ENCODE measurements around the gene SCPEP1.

Gene SCPEP1, protein sequence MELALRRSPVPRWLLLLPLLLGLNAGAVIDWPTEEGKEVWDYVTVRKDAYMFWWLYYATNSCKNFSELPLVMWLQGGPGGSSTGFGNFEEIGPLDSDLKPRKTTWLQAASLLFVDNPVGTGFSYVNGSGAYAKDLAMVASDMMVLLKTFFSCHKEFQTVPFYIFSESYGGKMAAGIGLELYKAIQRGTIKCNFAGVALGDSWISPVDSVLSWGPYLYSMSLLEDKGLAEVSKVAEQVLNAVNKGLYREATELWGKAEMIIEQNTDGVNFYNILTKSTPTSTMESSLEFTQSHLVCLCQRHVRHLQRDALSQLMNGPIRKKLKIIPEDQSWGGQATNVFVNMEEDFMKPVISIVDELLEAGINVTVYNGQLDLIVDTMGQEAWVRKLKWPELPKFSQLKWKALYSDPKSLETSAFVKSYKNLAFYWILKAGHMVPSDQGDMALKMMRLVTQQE
- total RNA-seq: 10.3 to 17.1 (median 12.6) reads per million in 3 donors

- Histone ChIP-seq H3K4me3 (ENCODE audit: insufficient read depth, low read depth, low read length, poor library complexity, severe bottlenecking) (peak within 1 kb of the TSS; percentile 65), H3K27me3 (replicated peaks; ENCODE audit: control insufficient read depth, insufficient read depth, low read length, poor library complexity, severe bottlenecking) (no peaks in the 10 kb centered on the region), H3K27ac (ENCODE audit: insufficient read depth, low read length, poor library complexity, severe bottlenecking) (no peak within 1 kb of the TSS), H3K4me1 (ENCODE audit: control insufficient read depth, insufficient read depth, low read length, poor library complexity, severe bottlenecking) (no peaks in the 10 kb centered on the region), H3K9me3 (ENCODE audit: control insufficient read depth, low read length) (no peaks in the 10 kb centered on the region), H3K36me3 (ENCODE audit: control insufficient read depth, insufficient read depth, low read length) (no peaks in the 10 kb centered on the region)
- DNase-seq: peak; percentile 78 to 81 (median 80)
These were observed at the start of gene SCPEP1 for GRCh38 chr17:56977673-56978395. Gene SCPEP1, plus strand, starts transcription at chr17:56978131. Its CDS starts 29 bp downstream, at chr17:56978160.

GRCh38 chr17:56928586-56928985, 49.3 kb upstream of the SCPEP1 start:
- DNase-seq: no peak

DNA sequence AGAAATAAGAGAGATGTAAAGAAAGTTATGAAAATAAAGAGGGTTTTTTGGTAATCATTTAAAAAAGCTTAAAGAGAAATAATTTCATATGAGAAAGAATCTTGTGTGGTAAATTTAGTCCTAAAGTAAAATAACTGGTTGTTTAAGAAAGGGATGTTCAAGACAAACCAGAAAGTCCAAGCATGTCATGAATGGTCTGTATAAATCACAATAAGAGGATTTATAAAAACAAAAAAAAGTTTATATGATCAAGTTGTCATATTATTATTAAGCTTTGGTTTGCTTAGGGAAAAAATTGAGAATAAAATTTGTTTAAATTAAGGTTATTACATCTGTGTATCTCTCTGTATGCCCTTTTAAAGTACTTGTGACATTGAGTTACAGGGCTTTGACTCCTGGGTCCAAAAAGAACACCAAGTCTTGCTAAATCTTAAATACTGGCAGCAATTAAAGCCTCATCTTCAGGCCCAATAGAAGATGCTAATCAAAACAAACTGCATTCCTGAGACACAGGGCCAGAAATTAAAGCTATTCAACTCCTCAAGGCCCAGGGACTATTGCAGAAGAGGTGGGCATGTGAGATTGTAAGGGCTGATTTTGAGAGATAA, 48.5 kb upstream of the SCPEP1 start:
- no peak overlapping the region for H3K27ac ChIP-seq (ENCODE audit: insufficient read depth, low read length, poor library complexity, severe bottlenecking)
- H3K4me1 ChIP-seq (ENCODE audit: control insufficient read depth, insufficient read depth, low read length, poor library complexity, severe bottlenecking): no peaks in the 10 kb centered on the region
- no peak for DNase-seq
- H3K4me3 ChIP-seq (ENCODE audit: insufficient read depth, low read depth, low read length, poor library complexity, severe bottlenecking): no peak overlapping the region
- H3K27me3 ChIP-seq (replicated peaks; ENCODE audit: control insufficient read depth, insufficient read depth, low read length, poor library complexity, severe bottlenecking): no peaks in the 10 kb centered on the region
- H3K9me3 ChIP-seq (ENCODE audit: control insufficient read depth, low read length): no peaks in the 10 kb centered on the region
- no peaks in the 10 kb centered on the region for H3K36me3 ChIP-seq (ENCODE audit: control insufficient read depth, insufficient read depth, low read length)

More at GRCh38 chr17:56928586-56928985, 49.3 kb upstream of the SCPEP1 start:
- no peak overlapping the region for H3K4me3 ChIP-seq (ENCODE audit: insufficient read depth, low read depth, low read length, poor library complexity, severe bottlenecking)
- H3K27me3 ChIP-seq (replicated peaks; ENCODE audit: control insufficient read depth, insufficient read depth, low read length, poor library complexity, severe bottlenecking): no peaks in the 10 kb centered on the region
- no peaks in the 10 kb centered on the region for H3K36me3 ChIP-seq (ENCODE audit: control insufficient read depth, insufficient read depth, low read length)
- no peaks in the 10 kb centered on the region for H3K9me3 ChIP-seq (ENCODE audit: control insufficient read depth, low read length)
- no peaks in the 10 kb centered on the region for H3K4me1 ChIP-seq (ENCODE audit: control insufficient read depth, insufficient read depth, low read length, poor library complexity, severe bottlenecking)
- no peak overlapping the region for H3K27ac ChIP-seq (ENCODE audit: insufficient read depth, low read length, poor library complexity, severe bottlenecking)

DNA sequence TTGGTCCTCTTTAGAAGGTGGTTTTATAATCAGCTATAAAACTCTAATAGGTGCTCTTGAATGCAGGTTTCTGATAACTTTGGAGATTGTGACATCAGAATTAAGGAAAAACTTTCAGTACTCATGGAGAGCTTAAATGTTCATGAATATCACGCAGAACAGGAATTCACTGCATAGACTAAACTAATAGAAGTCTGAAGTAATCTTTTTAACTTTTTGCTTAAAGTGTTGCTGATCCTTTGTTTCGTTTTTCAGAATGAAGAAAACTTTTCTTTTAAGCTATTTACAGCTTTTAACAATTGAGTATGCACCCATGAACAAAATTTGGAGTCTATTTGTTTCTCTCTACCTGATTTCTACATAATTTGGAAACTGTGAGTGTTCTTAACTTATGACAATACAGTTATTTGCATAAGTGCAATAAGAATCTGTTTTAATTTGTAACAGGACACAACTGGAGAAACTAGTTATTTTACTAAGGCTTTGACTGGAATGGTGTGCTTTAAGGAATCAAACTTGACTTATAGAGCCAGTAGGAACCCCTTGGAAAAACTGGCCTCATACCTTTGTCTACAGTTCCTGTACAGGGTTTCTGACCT, 47.1 kb upstream of the SCPEP1 start:
- H3K4me3 ChIP-seq (ENCODE audit: insufficient read depth, low read depth, low read length, poor library complexity, severe bottlenecking): no peak overlapping the region
- no peaks in the 10 kb centered on the region for H3K36me3 ChIP-seq (ENCODE audit: control insufficient read depth, insufficient read depth, low read length)
- no peak overlapping the region for H3K27ac ChIP-seq (ENCODE audit: insufficient read depth, low read length, poor library complexity, severe bottlenecking)
- H3K27me3 ChIP-seq (replicated peaks; ENCODE audit: control insufficient read depth, insufficient read depth, low read length, poor library complexity, severe bottlenecking): no peaks in the 10 kb centered on the region
- H3K9me3 ChIP-seq (ENCODE audit: control insufficient read depth, low read length): no peaks in the 10 kb centered on the region
- H3K4me1 ChIP-seq (ENCODE audit: control insufficient read depth, insufficient read depth, low read length, poor library complexity, severe bottlenecking): no peaks in the 10 kb centered on the region
- DNase-seq: no peak

DNA sequence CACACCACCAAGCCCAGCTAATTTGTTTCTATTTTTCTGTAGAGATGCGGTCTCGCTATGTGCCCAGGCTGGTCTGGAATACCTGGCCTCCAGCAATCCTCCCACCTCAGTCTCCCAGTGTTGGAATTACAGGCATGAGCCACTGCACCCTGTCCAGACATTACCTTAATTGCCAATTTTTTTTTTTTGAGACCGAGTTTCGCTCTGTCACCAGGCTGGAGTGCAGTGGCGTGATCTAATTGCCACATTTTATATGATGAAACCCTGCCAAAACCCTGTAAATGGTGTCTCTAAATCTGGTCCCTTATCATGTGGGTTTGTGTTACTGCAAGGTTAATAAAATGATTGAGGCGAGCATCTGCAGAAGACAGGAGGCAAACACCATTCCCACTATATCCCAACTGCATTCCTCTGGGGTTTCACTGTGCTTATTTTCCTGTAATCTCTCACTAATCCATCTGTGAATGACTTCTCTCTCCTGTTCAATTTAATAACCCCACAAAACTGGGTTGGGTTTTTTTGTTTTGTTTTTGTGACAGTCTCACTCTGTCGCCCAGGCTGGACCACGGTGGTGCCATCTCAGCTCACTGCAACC, 44.7 kb upstream of the SCPEP1 start:
- Histone ChIP-seq H3K9me3 (ENCODE audit: control insufficient read depth, low read length) (no peaks in the 10 kb centered on the region), H3K4me3 (ENCODE audit: insufficient read depth, low read depth, low read length, poor library complexity, severe bottlenecking) (no peak overlapping the region), H3K36me3 (ENCODE audit: control insufficient read depth, insufficient read depth, low read length) (peaks cover 10% of the 10 kb centered on the region), H3K27ac (ENCODE audit: insufficient read depth, low read length, poor library complexity, severe bottlenecking) (no peak overlapping the region), H3K4me1 (ENCODE audit: control insufficient read depth, insufficient read depth, low read length, poor library complexity, severe bottlenecking) (no peaks in the 10 kb centered on the region), H3K27me3 (replicated peaks; ENCODE audit: control insufficient read depth, insufficient read depth, low read length, poor library complexity, severe bottlenecking) (no peaks in the 10 kb centered on the region)
- DNase-seq: no peak

DNA sequence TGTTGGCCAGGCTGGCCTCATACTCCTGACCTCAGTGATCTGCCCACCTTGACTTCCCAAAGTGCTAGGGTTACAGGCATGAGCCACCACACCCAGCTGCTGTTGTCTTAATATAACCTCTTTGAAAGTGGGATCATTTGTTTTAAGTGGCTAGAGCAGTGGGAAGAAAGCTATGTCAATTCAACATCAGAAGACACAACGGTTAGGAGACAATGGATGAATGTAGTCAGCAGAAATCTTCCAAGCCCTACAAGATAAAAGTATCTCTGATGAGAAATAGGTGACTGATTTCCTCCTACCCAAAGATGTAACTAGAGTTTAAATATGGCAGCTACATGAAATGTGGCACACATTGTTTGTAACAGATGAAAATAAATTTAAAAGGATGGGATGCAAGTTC, 44.1 kb upstream of the SCPEP1 start:
- H3K27me3 ChIP-seq (replicated peaks; ENCODE audit: control insufficient read depth, insufficient read depth, low read length, poor library complexity, severe bottlenecking): no peaks in the 10 kb centered on the region
- no peaks in the 10 kb centered on the region for H3K4me1 ChIP-seq (ENCODE audit: control insufficient read depth, insufficient read depth, low read length, poor library complexity, severe bottlenecking)
- no peak overlapping the region for H3K4me3 ChIP-seq (ENCODE audit: insufficient read depth, low read depth, low read length, poor library complexity, severe bottlenecking)
- no peak overlapping the region for H3K27ac ChIP-seq (ENCODE audit: insufficient read depth, low read length, poor library complexity, severe bottlenecking)
- no peak for DNase-seq
- H3K9me3 ChIP-seq (ENCODE audit: control insufficient read depth, low read length): no peaks in the 10 kb centered on the region
- peaks cover 10% of the 10 kb centered on the region for H3K36me3 ChIP-seq (ENCODE audit: control insufficient read depth, insufficient read depth, low read length)

GRCh38 chr17:56934280-56934679, 43.7 kb upstream of the SCPEP1 start:
- Histone ChIP-seq H3K4me3 (ENCODE audit: insufficient read depth, low read depth, low read length, poor library complexity, severe bottlenecking) (no peak overlapping the region), H3K27ac (ENCODE audit: insufficient read depth, low read length, poor library complexity, severe bottlenecking) (no peak overlapping the region), H3K36me3 (ENCODE audit: control insufficient read depth, insufficient read depth, low read length) (peaks cover 10% of the 10 kb centered on the region), H3K27me3 (replicated peaks; ENCODE audit: control insufficient read depth, insufficient read depth, low read length, poor library complexity, severe bottlenecking) (no peaks in the 10 kb centered on the region), H3K4me1 (ENCODE audit: control insufficient read depth, insufficient read depth, low read length, poor library complexity, severe bottlenecking) (no peaks in the 10 kb centered on the region), H3K9me3 (ENCODE audit: control insufficient read depth, low read length) (no peaks in the 10 kb centered on the region)
- no peak for DNase-seq

- Histone ChIP-seq H3K27me3 (replicated peaks; ENCODE audit: control insufficient read depth, insufficient read depth, low read length, poor library complexity, severe bottlenecking) (no peaks in the 10 kb centered on the region), H3K4me3 (ENCODE audit: insufficient read depth, low read depth, low read length, poor library complexity, severe bottlenecking) (no peak overlapping the region), H3K4me1 (ENCODE audit: control insufficient read depth, insufficient read depth, low read length, poor library complexity, severe bottlenecking) (no peaks in the 10 kb centered on the region), H3K27ac (ENCODE audit: insufficient read depth, low read length, poor library complexity, severe bottlenecking) (no peak overlapping the region), H3K9me3 (ENCODE audit: control insufficient read depth, low read length) (no peaks in the 10 kb centered on the region), H3K36me3 (ENCODE audit: control insufficient read depth, insufficient read depth, low read length) (peaks cover 15% of the 10 kb centered on the region)
- no peak for DNase-seq
These were observed 42.5 kb upstream of the SCPEP1 start for GRCh38 chr17:56935461-56935860.

DNA sequence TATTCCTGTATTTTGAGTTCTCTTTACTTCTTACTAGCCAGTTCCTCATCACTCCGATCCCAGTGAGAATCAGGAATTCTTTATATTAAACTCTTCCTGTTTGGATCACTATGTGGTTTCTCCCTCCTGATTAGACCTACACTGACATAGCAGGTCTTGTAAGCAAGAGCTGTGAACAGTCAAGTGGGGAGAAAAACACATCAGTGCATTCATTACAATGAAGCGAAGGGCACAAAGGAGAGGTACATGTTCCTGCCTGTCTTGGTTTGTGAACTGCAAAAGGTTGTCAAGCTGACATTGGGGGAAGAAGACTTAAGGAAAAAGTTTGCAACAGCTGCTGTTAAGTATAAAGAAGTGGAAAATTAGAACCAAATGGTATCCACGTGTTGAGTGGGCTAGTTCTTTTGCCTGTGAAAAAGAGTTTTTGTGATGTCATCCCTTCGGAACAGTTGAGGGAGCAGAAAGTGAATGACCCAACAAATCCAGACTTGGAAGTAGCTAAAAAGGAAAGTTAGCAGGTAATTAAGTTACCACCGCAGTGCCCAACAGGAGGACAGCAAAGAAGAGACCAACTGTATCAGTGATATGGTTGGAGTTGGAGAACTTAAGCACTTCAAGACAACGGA, 41.1 kb upstream of the SCPEP1 start:
- H3K27ac ChIP-seq (ENCODE audit: insufficient read depth, low read length, poor library complexity, severe bottlenecking): no peak overlapping the region
- peaks cover 26% of the 10 kb centered on the region for H3K36me3 ChIP-seq (ENCODE audit: control insufficient read depth, insufficient read depth, low read length)
- H3K4me1 ChIP-seq (ENCODE audit: control insufficient read depth, insufficient read depth, low read length, poor library complexity, severe bottlenecking): no peaks in the 10 kb centered on the region
- H3K4me3 ChIP-seq (ENCODE audit: insufficient read depth, low read depth, low read length, poor library complexity, severe bottlenecking): no peak overlapping the region
- no peak for DNase-seq
- no peaks in the 10 kb centered on the region for H3K27me3 ChIP-seq (replicated peaks; ENCODE audit: control insufficient read depth, insufficient read depth, low read length, poor library complexity, severe bottlenecking)
- no peaks in the 10 kb centered on the region for H3K9me3 ChIP-seq (ENCODE audit: control insufficient read depth, low read length)
